ENCODE data around the gene MRPL24. TPM values are rescaled to one million over a fixed set of nuclear protein-coding genes. Genes with fewer than 3 reads are reported as not detected.

The MRPL24 gene
- total and polyA plus RNA-seq, 2 of the 4 experiments (the other 2 are of a cell fraction): 68.8 to 99.5 TPM

- peaks cover 8% of the 10 kb centered on the region for H3K4me1 ChIP-seq (ENCODE audit: control insufficient read depth, insufficient read depth, low read length)
- TF ChIP-seq MAFK (IDR thresholded peaks at IDR 0.05; ENCODE audit: low read depth, low read length) (no peak), ELK1 (IDR thresholded peaks at IDR 0.05; ENCODE audit: borderline replicate concordance, low read depth, low read length) (no peak), BHLHE40 (IDR thresholded peaks at IDR 0.05; ENCODE audit: low read depth, low read length) (no peak), CHD1 (IDR thresholded peaks at IDR 0.05; ENCODE audit: low read depth, low read length) (no peak), CTCF (conservative IDR thresholded peaks at IDR 0.05; ENCODE audit: low read depth, low read length) (peak; percentile 97), NFE2L2 (IDR thresholded peaks at IDR 0.05; ENCODE audit: low read depth, low read length) (no peak), CEBPB (IDR thresholded peaks at IDR 0.05; ENCODE audit: low read depth, low read length) (no peak), RCOR1 (IDR thresholded peaks at IDR 0.05; ENCODE audit: insufficient replicate concordance, low read length) (no peak), SMC3 (IDR thresholded peaks at IDR 0.05; ENCODE audit: low read depth, low read length) (peak; percentile 97), FOS (IDR thresholded peaks at IDR 0.05; ENCODE audit: low read depth, low read length) (no peak), POLR2A (IDR thresholded peaks at IDR 0.05; ENCODE audit: low read depth, low read length) (peak; percentile 51; the same call in 1 of the 2 replicates), MXI1 (IDR thresholded peaks at IDR 0.05; ENCODE audit: borderline replicate concordance, low read depth, low read length) (peak; percentile 77), MAZ (IDR thresholded peaks at IDR 0.05; ENCODE audit: borderline replicate concordance, low read depth, low read length) (peak; percentile 89; the same call in 1 of the 2 replicates)
- TF ChIP-seq, protein P1, sequence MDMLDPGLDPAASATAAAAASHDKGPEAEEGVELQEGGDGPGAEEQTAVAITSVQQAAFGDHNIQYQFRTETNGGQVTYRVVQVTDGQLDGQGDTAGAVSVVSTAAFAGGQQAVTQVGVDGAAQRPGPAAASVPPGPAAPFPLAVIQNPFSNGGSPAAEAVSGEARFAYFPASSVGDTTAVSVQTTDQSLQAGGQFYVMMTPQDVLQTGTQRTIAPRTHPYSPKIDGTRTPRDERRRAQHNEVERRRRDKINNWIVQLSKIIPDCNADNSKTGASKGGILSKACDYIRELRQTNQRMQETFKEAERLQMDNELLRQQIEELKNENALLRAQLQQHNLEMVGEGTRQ (IDR thresholded peaks at IDR 0.05; ENCODE audit: low read depth, low read length): no peak
Observed at GRCh38 chr1:156725683-156726280, 15.1 kb downstream of the MRPL24 start.

More at GRCh38 chr1:156725683-156726280, 15.1 kb downstream of the MRPL24 start:
- H2AK5ac ChIP-seq (ENCODE audit: low read depth, low read length): peak overlapping the region; percentile 37
- ChIA-PET POLR2A (ENCODE audit: unreplicated experiment) (interaction anchor here (0.7 to 1.2 kb wide), 2 partner anchors 49 to 202 kb away, joined by 3 read pairs; no protein-coding TSS in a partner anchor), CTCF (interaction anchor here (0.6 to 6.3 kb wide), 27 partner anchors 8 to 204 kb away, joined by 3 to 104 read pairs (median 5); partner anchors contain the start of genes CRABP2, HAPLN2, NES and NTRK1)
- H3K4me3 ChIP-seq (ENCODE audit: insufficient read depth, low read depth, low read length): peak overlapping the region; percentile 21; the same call in 1 of the 2 replicates
- intact Hi-C loops (cut with micrococcal nuclease) (loop anchor here (1.0 to 10.0 kb wide), 8 partner anchors 17 to 221 kb away; partner anchors contain the start of genes LRRC71, MEF2D, NTRK1 and PRCC), dilution Hi-C loops (cut with HindIII; ENCODE audit: low sequenced_read_pairs, unreplicated experiment) (no loop called here), in situ Hi-C loops (cut with MboI; ENCODE audit: low sequenced_read_pairs) (no loop called here)
- no peak overlapping the region for H3K56ac ChIP-seq (ENCODE audit: extremely low read depth, insufficient read depth, low read length)
- no peak overlapping the region for H4K5ac ChIP-seq (ENCODE audit: low read depth, low read length)
- H3K36me3 ChIP-seq (ENCODE audit: control insufficient read depth, insufficient read depth, low read length): peaks cover 30% of the 10 kb centered on the region
- H2BK5ac ChIP-seq (ENCODE audit: low read depth, low read length, poor library complexity, severe bottlenecking): no peak overlapping the region
- H3K4ac ChIP-seq (ENCODE audit: low read depth, low read length): no peak overlapping the region
- no peak overlapping the region for H2BK15ac ChIP-seq (ENCODE audit: low read depth, low read length)
- no peak overlapping the region; a peak in 1 of 4 replicates for H4K8ac ChIP-seq (ENCODE audit: low read depth in 2 of 2, low read length in 2 of 2)
- 24% methylated on average over 12 of the region's 18 CpGs; no CpG with 5 or more reads in 1 of the 2 experiments for WGBS, 2 experiments (ENCODE audit: extremely low coverage in 2 of 2, insufficient read length in 1 of 2)
- H2AFZ ChIP-seq (replicated peaks; ENCODE audit: low read length, poor library complexity): peak overlapping the region; percentile 55
- DNase-seq (peak; percentile 89), ATAC-seq (ENCODE audit: low read depth) (peak; percentile 69)
- H3K27me3 ChIP-seq (ENCODE audit: control insufficient read depth, insufficient read depth, low read length): no peaks in the 10 kb centered on the region
- H3K23ac ChIP-seq (ENCODE audit: low read depth, low read length): no peak overlapping the region
- no peak overlapping the region for H2BK120ac ChIP-seq (ENCODE audit: low read depth, low read length)
- H3K9me3 ChIP-seq (ENCODE audit: control insufficient read depth, insufficient read depth, low read length): no peaks in the 10 kb centered on the region
- H3K9ac ChIP-seq (ENCODE audit: low read depth, low read length): peak overlapping the region; percentile 38; the same call in 1 of the 2 replicates
- H4K91ac ChIP-seq (ENCODE audit: insufficient read depth, low read depth, low read length): no peak overlapping the region
- peaks cover 8% of the 10 kb centered on the region; the same call in 1 of the 2 replicates for H3K9me1 ChIP-seq (ENCODE audit: insufficient read depth, low read length)
- H3K14ac ChIP-seq (replicated peaks; ENCODE audit: low read depth, low read length): no peak overlapping the region
- H2BK20ac ChIP-seq (ENCODE audit: low read depth, low read length): no peak overlapping the region
- H4K20me1 ChIP-seq (ENCODE audit: insufficient read depth, low read length): peaks cover 40% of the 10 kb centered on the region
- no peak overlapping the region for H3K27ac ChIP-seq (ENCODE audit: insufficient read depth, low read length)
- peak overlapping the region; percentile 85 for H3K4me2 ChIP-seq (ENCODE audit: low read depth, low read length)
- H3K79me1 ChIP-seq (ENCODE audit: low read depth in 1 of 2, low read length in 2 of 2): peaks cover 28 to 80% of the 10 kb centered on the region in 2 experiments
- no peak overlapping the region for H3K18ac ChIP-seq (ENCODE audit: low read depth, low read length)
- BruUV-seq (replicated peaks): no TSS peak
- peak overlapping the region; percentile 86 for H2AK9ac ChIP-seq (replicated peaks; ENCODE audit: low read depth, low read length, poor library complexity)

Data from IMR-90 (cell line).